NCI-H1694 treated with DMSO at 0.1 percent for 48 hours (cell line): ENCODE measurements around the gene RNPEP.
"Not testable (repeated sequence)": the region's sequence is repeated elsewhere in the genome, so short reads cannot be mapped to it uniquely, and the experiment has no call there.

Experiments used
- DNase-seq: peaks from one replicate; lab custom pipeline; 2025; lab: John Stamatoyannopoulos, UW

Gene RNPEP

DNA sequence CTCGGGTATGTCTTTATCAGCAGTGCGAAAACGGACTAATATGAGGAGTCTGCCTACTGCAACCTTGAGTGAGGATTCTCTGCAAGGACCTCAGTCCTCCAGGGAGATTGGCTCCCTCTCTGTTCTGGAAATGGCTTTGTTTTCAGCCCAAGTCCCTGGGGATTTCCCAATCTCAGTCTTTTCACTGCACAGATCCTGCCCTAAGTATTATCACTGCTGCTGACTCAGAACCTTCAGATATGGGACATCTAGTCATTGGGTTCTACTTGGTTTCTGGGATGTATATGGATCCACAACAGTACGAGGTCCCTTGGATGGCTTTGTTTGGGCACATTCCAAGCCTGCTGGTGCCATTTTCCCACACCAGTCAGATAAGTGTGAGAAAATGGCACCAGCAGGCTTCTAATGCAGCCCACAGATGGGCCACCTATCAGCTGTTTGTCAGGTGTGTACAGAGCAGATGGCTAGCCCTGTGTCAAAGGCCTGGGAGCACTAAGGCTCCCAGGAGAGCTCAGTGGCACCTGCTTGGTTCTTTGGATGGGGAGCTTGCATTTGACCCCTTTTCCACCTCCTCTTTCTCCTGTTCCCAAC lies 55.4 kb downstream of the RNPEP start:
- DNase-seq = no peak

GRCh38 chr1:202038688-202039346 lies 56.4 kb downstream of the RNPEP start:
- DNase-seq = no peak

- no peak for DNase-seq
Measured at GRCh38 chr1:202045705-202046104, 63.3 kb downstream of the RNPEP start.

DNA sequence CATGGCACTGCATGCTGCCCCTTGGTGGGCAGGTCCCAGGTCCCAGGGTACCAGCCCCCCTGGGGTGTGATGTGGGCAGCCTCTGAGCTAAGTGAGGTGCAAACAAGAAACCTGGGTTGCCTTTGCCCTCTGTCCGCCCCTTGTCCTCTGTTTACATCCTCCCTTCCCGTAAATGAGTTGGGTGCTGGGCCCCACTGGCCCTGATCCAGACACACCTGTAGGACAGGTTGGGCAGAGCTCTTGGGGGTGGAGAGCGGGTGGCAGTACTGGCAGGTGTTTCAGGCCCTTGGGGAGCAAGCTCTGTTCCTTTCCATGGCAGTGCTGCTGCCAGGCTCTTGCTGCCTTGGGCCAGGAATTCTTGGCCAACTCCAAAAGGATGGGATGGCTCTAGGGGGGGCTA lies 63.8 kb downstream of the RNPEP start:
- DNase-seq = no peak

GRCh38 chr1:202046748-202047708 lies 64.6 kb downstream of the RNPEP start:
- DNase-seq = no peak

- DNase-seq = no peak
Measured at GRCh38 chr1:202047977-202048376, 65.5 kb downstream of the RNPEP start.

GRCh38 chr1:202049129-202049528 lies 66.7 kb downstream of the RNPEP start:
- DNase-seq = no peak

DNA sequence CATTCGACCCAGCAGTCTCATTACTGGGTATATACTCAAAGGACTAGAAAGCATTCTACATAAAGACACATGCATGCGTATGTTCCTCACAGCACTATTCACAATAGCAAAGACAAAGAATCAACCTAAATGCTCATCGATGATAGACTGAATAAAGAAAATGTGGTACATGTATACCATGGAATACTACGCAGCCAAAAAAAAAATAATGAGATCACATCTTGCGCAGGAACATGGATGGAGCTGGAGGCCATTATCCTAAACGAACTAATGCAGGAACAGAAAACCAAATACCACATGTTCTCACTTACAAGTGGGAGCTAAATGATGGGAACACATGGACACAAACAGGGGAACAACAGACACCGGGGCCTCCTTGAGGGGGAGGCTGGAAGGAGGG lies 71.6 kb downstream of the RNPEP start:
- DNase-seq = no peak

- DNase-seq = not testable (repeated sequence)
Measured at GRCh38 chr1:202054673-202055072, 72.2 kb downstream of the RNPEP start.
